ENCODE data around the gene INCENP.

INCENP gene

DNA sequence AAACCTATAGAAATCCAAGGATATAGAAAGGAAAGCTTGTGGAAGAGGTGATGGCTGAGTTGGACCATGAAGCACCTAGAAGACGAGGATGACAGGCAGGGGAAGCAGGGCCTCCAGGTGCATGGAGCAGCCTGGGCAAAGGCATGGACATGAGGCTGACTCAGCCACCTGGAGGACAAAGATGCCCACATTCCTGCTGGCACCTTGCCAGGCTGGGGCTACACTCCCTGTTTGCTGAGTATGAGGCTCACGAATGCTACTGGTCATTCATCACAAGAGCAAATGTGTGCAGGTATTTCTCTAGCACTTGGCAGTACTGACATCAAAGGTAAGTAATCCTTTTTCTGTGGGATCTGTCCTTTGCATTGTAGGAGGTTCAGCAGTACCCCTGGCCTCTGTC, 77.6 kb downstream of the INCENP start:
- in situ Hi-C loops (cut with MboI; ENCODE audit: low pct_unique_long_range_greater_than_20kb, low sequenced_read_pairs, unreplicated experiment) = no loop called here
- DNase-seq (ENCODE audit: low spot score) = no peak
- no peak for TF ChIP-seq CTCF (IDR thresholded peaks at IDR 0.05; ENCODE audit: extremely low read depth, insufficient read depth, missing control alignments)

All from GM13977 (cell line).